HepG2 (cell line): ENCODE results near the gene MRM2.

Experiments
- CTCF ChIP-seq: sonication (generic); formaldehyde crosslinking; IDR thresholded peaks from 2 replicates; pipeline ENCODE4 v1.5.0; 2020; ENCODE audit warnings: mild to moderate bottlenecking, missing genetic modification reagents, moderate library complexity
- RNF219 ChIP-seq: sonication (generic); formaldehyde crosslinking; IDR thresholded peaks from 2 replicates; pipeline ENCODE4 v1.5.0; 2020; ENCODE audit warnings: mild to moderate bottlenecking, missing genetic modification reagents
- RXRA ChIP-seq: sonication (generic); formaldehyde crosslinking; IDR thresholded peaks from 2 replicates; pipeline ENCODE4 v1.5.1; 2020; ENCODE audit warnings: missing genetic modification reagents
- TAF1 ChIP-seq: sonication (generic); formaldehyde crosslinking; IDR thresholded peaks from 2 replicates; pipeline ENCODE4 v1.4.0; 2020; ENCODE audit warnings: missing genetic modification reagents
- ZBTB33 ChIP-seq: sonication (generic); formaldehyde crosslinking; IDR thresholded peaks from 2 replicates; pipeline ENCODE4 v1.4.0; 2020; ENCODE audit warnings: missing genetic modification reagents

- TF ChIP-seq RXRA (CRISPR knock-in tag) (no peak), RNF219 (no peak), ZBTB33 (CRISPR knock-in tag) (no peak), CTCF (CRISPR knock-in tag) (no peak), TAF1 (CRISPR knock-in tag) (no peak)
Measured at GRCh38 chr7:2258661-2259365, 16.8 kb upstream of the MRM2 start.
